DOHH2 (cell line): ENCODE data around the gene NUAK2.

ENCODE experiments used
- CTCF ChIP-seq: fragments of 200-600 bp; sonication (generic); IDR thresholded peaks from one replicate; pipeline ENCODE4 v1.5.1; 2014; ENCODE audit warnings: antibody characterized with exemption, mild to moderate bottlenecking, low read depth, low read length; ENCODE audit not compliant: poor library complexity, severe bottlenecking
- EZH2phosphoT487 ChIP-seq: fragments of 200-600 bp; sonication (generic); IDR thresholded peaks from 2 replicates; pipeline ENCODE4 v1.6.1; 2017; ENCODE audit warnings: borderline replicate concordance, mild to moderate bottlenecking, antibody characterized with exemption, low read length, moderate library complexity, mixed read lengths

GRCh38 chr1:205276689-205277065, 44.9 kb downstream of the NUAK2 start:
- no peak for TF ChIP-seq CTCF
- TF ChIP-seq EZH2phosphoT487: no peak
